Liver (tissue), 9 donors: ENCODE data around the gene THSD4. TPM values are rescaled to one million over a fixed set of nuclear protein-coding genes. Genes with fewer than 3 reads are reported as not detected.

Source experiments
- DNase-seq: peaks from one replicate; pipeline ENCODE4 v3.0.0-alpha.2; 2017; ENCODE audit warnings: low spot score
- H3K27ac ChIP-seq, 2 donors: one replicate each; pipeline ENCODE4 v1.7.0; 2013; ENCODE audit warnings: inconsistent platforms in 2 of 2, low read length in 2 of 2, control low read depth in 1 of 2, low read depth in 1 of 2, mild to moderate bottlenecking in 1 of 2
- H3K27me3 ChIP-seq, 4 donors: one replicate each; pipeline versions ENCODE4 v1.6.1 to v1.7.0; 2013; ENCODE audit warnings: low read length in 3 of 4, inconsistent platforms in 1 of 4, mild to moderate bottlenecking in 1 of 4, moderate library complexity in 1 of 4; ENCODE audit not compliant: control insufficient read depth in 4 of 4, insufficient read depth in 4 of 4
- H3K36me3 ChIP-seq, 4 donors: one replicate each; pipeline versions ENCODE4 v1.6.1 to v1.7.0; 2013; ENCODE audit warnings: low read length in 3 of 4, mild to moderate bottlenecking in 3 of 4, low read depth in 1 of 4, moderate library complexity in 1 of 4; ENCODE audit not compliant: control insufficient read depth in 4 of 4, insufficient read depth in 3 of 4
- H3K4me1 ChIP-seq, 4 donors: one replicate each; pipeline versions ENCODE4 v1.6.1 to v1.7.0; 2013; ENCODE audit warnings: low read length in 3 of 4, mild to moderate bottlenecking in 3 of 4, moderate library complexity in 1 of 4; ENCODE audit not compliant: control insufficient read depth in 4 of 4, insufficient read depth in 4 of 4
- H3K4me3 ChIP-seq, 3 donors: one replicate each; pipeline versions ENCODE4 v1.6.1 to v1.7.0; 2013; ENCODE audit warnings: low read length in 3 of 3, control low read depth in 1 of 3, low read depth in 1 of 3, mild to moderate bottlenecking in 1 of 3
- H3K9ac ChIP-seq, 2 donors: one replicate each; pipeline ENCODE4 v1.7.0; 2013; ENCODE audit warnings: low read length in 2 of 2, mild to moderate bottlenecking in 2 of 2, moderate library complexity in 2 of 2, control low read depth in 1 of 2, low read depth in 1 of 2
- H3K9me3 ChIP-seq, 4 donors: one replicate each; pipeline versions ENCODE4 v1.6.1 to v1.7.0; 2013; ENCODE audit warnings: low read length in 3 of 4; ENCODE audit not compliant: control insufficient read depth in 4 of 4
- EGR1 ChIP-seq, 2 donors: IDR thresholded peaks; 2 replicates each; pipeline ENCODE4 v1.6.1; 2016 to 2018; ENCODE audit warnings: antibody characterized with exemption in 2 of 2, low read depth in 2 of 2
- FOXA1 ChIP-seq: IDR thresholded peaks from 2 replicates; pipeline ENCODE4 v1.6.1; 2016; ENCODE audit warnings: antibody characterized with exemption
- FOXA2 ChIP-seq: IDR thresholded peaks from 2 replicates; pipeline ENCODE4 v1.6.1; 2016; ENCODE audit warnings: antibody characterized with exemption
- GABPA ChIP-seq, 2 donors: IDR thresholded peaks in 1 of 2; conservative IDR thresholded peaks in 1 of 2; 2 replicates each; pipeline ENCODE4 v1.6.1; 2016; ENCODE audit warnings: antibody characterized with exemption in 2 of 2, mild to moderate bottlenecking in 1 of 2, moderate library complexity in 1 of 2
- HNF4A ChIP-seq, 2 donors: conservative IDR thresholded peaks; 2 replicates each; pipeline ENCODE4 v1.6.1; 2016; ENCODE audit warnings: antibody characterized with exemption in 2 of 2, mild to moderate bottlenecking in 2 of 2
- HNF4G ChIP-seq: IDR thresholded peaks from 2 replicates; pipeline ENCODE4 v1.6.1; 2016; ENCODE audit warnings: antibody characterized with exemption
- JUND ChIP-seq, 2 donors: IDR thresholded peaks; 2 replicates each; pipeline ENCODE4 v1.6.1; 2016; ENCODE audit warnings: antibody characterized with exemption in 2 of 2
- MAX ChIP-seq: IDR thresholded peaks from 2 replicates; pipeline ENCODE4 v1.6.1; 2016; ENCODE audit warnings: antibody characterized with exemption
- NR2F2 ChIP-seq: IDR thresholded peaks from 2 replicates; pipeline ENCODE4 v1.6.1; 2016; ENCODE audit warnings: antibody characterized with exemption
- RAD21 ChIP-seq, 2 donors: IDR thresholded peaks; 2 replicates each; pipeline ENCODE4 v1.6.1; 2016; ENCODE audit warnings: antibody characterized with exemption in 2 of 2, mild to moderate bottlenecking in 2 of 2
- SP1 ChIP-seq: IDR thresholded peaks from 2 replicates; pipeline ENCODE4 v1.6.1; 2018; ENCODE audit warnings: antibody characterized with exemption, mild to moderate bottlenecking
- TAF1 ChIP-seq: conservative IDR thresholded peaks from 2 replicates; pipeline ENCODE4 v1.6.1; 2016; ENCODE audit warnings: antibody characterized with exemption, mild to moderate bottlenecking
- YY1 ChIP-seq: IDR thresholded peaks from 2 replicates; pipeline ENCODE4 v1.6.1; 2016; ENCODE audit warnings: antibody characterized with exemption, mild to moderate bottlenecking
- ZBTB33 ChIP-seq: IDR thresholded peaks from 2 replicates; pipeline ENCODE4 v1.6.1; 2016; ENCODE audit warnings: antibody characterized with exemption
- WGBS: extraction: QIAGEN DNeasy Blood & Tissue Kit; methylation state at CpG from one replicate; pipeline ENCODE4 v1.1.7; 2013; 5-methylcytosine and 5-hydroxymethylcytosine counted together
- polyA plus RNA-seq, 2 donors: library from polyadenylated mRNA; stranded (reverse) in 1 of 2; unstranded in 1 of 2; fragments of 200-250 nt in 1 of 2; fragments of >200 nt in 1 of 2; fragmentation: Nextera tagmentation in 1 of 2; extraction: Ambion mirVana in 1 of 2; gene quantifications; one replicate each; pipeline versions ENCODE4 v1.2.1 to v1.2.3, GENCODE V29; 2013 to 2015
- total RNA-seq, 2 donors: library from RNA; depleted of rRNA; stranded (reverse); fragments of >200 nt; gene quantifications; one replicate each; pipeline ENCODE4 v1.2.3, GENCODE V29; 2014
- TF ChIP-seq, protein P1 (sequence below): fragments of 150-350 bp; IDR thresholded peaks from 2 replicates; pipeline ENCODE4 v1.5.1; 2017; ENCODE audit warnings: improper control_type of control experiment, low read depth, low read length; ENCODE audit not compliant: missing input control
- TF ChIP-seq, protein P2 (sequence below): IDR thresholded peaks from 2 replicates; pipeline ENCODE4 v1.6.1; 2016; ENCODE audit warnings: antibody characterized with exemption, mild to moderate bottlenecking
- TF ChIP-seq, protein P3 (sequence below): IDR thresholded peaks from 2 replicates; pipeline ENCODE4 v1.6.1; 2016; ENCODE audit warnings: antibody characterized with exemption
- donor health status: healthy.
- donor health status: healthy.
- donor health status: healthy.
- donor health status: healthy.
- donor health status: healthy.

The THSD4 gene
- total and polyA plus RNA-seq, 4 donors: 0.23 to 11.5 (median 1.9) TPM

- Histone ChIP-seq H3K27me3 (no peaks in the 10 kb centered on the region), H3K4me3 (no peak overlapping the region), H3K9ac (no peak overlapping the region), H3K27ac (no peak overlapping the region), H3K9me3 (no peaks in the 10 kb centered on the region), H3K36me3 (no peaks in the 10 kb centered on the region), H3K4me1 (peaks cover 0 to 3% (median 0%) of the 10 kb centered on the region in 4 donors)
- TF ChIP-seq ZBTB33: no peak
- no peak for TF ChIP-seq HNF4A (conservative IDR thresholded peaks at IDR 0.05)
- TF ChIP-seq FOXA2: no peak
- TF ChIP-seq YY1: no peak
- 80% methylated on average over 1 of the region's 1 CpG for WGBS
- no peak for DNase-seq
These were observed 453.0 kb downstream of the THSD4 start for GRCh38 chr15:71568227-71568626.

DNA sequence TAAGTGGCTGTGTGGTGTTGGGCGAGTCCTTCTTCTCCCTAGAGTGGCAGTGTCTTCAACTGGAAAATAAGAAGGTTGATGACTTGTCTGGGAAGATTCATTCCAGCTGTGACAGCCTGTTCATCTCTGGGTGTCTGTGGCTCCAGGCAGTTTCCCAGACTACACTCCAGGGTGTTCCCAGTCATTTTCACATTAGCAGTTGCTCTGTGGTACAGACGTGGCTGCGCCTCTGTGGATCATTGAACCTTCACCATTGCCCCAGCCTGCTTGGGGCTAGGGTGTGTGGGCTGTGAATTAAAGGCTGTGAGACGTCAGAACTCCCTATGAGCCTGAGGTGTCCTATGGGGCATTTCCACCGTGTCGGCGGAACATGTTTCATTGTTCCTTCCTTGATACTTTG lies 455.5 kb downstream of the THSD4 start:
- Histone ChIP-seq H3K4me3 (no peak overlapping the region), H3K36me3 (no peaks in the 10 kb centered on the region), H3K27ac (no peak overlapping the region), H3K9ac (no peak overlapping the region), H3K9me3 (no peaks in the 10 kb centered on the region), H3K4me1 (peaks cover 0 to 3% (median 0%) of the 10 kb centered on the region in 4 donors), H3K27me3 (no peaks in the 10 kb centered on the region)
- DNase-seq: no peak
- TF ChIP-seq JUND (IDR thresholded peaks at IDR 0.05) (no peak), HNF4A (conservative IDR thresholded peaks at IDR 0.05) (no peak), RAD21 (IDR thresholded peaks at IDR 0.05) (no peak), YY1 (no peak), FOXA1 (no peak), MAX (no peak), NR2F2 (no peak), HNF4G (no peak), GABPA (IDR thresholded peaks at IDR 0.05 in 1 of 2, conservative IDR thresholded peaks at IDR 0.05 in 1 of 2) (no peak), SP1 (no peak), TAF1 (no peak), FOXA2 (no peak), EGR1 (IDR thresholded peaks at IDR 0.05; ENCODE audit: low read depth in 2 of 2) (no peak), ZBTB33 (no peak)
- TF ChIP-seq, protein P1, sequence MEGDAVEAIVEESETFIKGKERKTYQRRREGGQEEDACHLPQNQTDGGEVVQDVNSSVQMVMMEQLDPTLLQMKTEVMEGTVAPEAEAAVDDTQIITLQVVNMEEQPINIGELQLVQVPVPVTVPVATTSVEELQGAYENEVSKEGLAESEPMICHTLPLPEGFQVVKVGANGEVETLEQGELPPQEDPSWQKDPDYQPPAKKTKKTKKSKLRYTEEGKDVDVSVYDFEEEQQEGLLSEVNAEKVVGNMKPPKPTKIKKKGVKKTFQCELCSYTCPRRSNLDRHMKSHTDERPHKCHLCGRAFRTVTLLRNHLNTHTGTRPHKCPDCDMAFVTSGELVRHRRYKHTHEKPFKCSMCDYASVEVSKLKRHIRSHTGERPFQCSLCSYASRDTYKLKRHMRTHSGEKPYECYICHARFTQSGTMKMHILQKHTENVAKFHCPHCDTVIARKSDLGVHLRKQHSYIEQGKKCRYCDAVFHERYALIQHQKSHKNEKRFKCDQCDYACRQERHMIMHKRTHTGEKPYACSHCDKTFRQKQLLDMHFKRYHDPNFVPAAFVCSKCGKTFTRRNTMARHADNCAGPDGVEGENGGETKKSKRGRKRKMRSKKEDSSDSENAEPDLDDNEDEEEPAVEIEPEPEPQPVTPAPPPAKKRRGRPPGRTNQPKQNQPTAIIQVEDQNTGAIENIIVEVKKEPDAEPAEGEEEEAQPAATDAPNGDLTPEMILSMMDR: no peak
- TF ChIP-seq, protein P2, sequence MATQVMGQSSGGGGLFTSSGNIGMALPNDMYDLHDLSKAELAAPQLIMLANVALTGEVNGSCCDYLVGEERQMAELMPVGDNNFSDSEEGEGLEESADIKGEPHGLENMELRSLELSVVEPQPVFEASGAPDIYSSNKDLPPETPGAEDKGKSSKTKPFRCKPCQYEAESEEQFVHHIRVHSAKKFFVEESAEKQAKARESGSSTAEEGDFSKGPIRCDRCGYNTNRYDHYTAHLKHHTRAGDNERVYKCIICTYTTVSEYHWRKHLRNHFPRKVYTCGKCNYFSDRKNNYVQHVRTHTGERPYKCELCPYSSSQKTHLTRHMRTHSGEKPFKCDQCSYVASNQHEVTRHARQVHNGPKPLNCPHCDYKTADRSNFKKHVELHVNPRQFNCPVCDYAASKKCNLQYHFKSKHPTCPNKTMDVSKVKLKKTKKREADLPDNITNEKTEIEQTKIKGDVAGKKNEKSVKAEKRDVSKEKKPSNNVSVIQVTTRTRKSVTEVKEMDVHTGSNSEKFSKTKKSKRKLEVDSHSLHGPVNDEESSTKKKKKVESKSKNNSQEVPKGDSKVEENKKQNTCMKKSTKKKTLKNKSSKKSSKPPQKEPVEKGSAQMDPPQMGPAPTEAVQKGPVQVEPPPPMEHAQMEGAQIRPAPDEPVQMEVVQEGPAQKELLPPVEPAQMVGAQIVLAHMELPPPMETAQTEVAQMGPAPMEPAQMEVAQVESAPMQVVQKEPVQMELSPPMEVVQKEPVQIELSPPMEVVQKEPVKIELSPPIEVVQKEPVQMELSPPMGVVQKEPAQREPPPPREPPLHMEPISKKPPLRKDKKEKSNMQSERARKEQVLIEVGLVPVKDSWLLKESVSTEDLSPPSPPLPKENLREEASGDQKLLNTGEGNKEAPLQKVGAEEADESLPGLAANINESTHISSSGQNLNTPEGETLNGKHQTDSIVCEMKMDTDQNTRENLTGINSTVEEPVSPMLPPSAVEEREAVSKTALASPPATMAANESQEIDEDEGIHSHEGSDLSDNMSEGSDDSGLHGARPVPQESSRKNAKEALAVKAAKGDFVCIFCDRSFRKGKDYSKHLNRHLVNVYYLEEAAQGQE: no peak
- TF ChIP-seq, protein P3, sequence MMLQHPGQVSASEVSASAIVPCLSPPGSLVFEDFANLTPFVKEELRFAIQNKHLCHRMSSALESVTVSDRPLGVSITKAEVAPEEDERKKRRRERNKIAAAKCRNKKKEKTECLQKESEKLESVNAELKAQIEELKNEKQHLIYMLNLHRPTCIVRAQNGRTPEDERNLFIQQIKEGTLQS: no peak
- WGBS: 93% methylated on average over 7 of the region's 7 CpGs
